Measurements from ENCODE around the gene FBXL14. TPM values are rescaled to one million over a fixed set of nuclear protein-coding genes. Genes with fewer than 3 reads are reported as not detected.
"Not testable (repeated sequence)": the region's sequence is repeated elsewhere in the genome, so short reads cannot be mapped to it uniquely, and the experiment has no call there.

FBXL14 gene
- total RNA-seq, 1 experiment from 2014 or later: 4.0 TPM

DNA sequence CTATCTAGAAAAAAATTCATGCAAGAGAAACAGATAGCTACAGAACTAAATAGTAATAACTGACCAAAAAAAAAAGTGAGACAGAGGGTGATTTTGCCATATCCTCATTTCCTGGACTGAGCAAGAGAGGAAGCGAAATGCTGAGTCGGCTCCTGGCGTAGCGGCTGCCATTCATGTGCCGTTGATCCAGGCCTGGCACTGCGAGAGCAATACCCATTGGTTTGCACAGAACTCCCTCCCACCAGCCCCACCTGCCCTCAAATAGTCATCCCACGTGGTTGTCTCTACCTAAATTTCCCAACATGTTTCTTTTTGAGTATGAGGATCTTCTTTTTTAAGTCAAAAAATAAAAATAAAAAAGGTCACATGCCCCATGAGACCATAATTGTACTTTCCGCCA is 25.2 kb upstream of the FBXL14 start:
- DNase-seq (ENCODE audit: low read depth): peak; percentile 42

DNA sequence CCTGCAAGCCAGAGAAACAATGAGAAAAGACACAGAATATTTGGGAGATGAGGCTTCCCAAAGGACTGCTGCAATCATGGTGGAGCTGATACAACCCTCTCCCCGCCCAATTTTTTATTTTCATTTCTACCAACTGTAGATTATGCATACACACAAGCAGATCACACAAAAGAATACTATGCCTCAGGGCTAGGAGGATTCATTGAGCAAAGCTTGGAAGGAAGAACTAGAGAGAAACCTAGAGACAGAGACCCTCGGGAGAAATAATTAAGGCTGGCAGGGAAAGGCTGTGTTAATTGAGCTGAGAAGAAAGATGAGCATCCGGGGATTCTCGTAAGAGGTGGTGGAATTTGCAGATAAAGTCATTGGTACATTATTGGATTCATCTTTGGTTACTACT is 24.8 kb upstream of the FBXL14 start:
- no peak for DNase-seq (ENCODE audit: low read depth)

DNA sequence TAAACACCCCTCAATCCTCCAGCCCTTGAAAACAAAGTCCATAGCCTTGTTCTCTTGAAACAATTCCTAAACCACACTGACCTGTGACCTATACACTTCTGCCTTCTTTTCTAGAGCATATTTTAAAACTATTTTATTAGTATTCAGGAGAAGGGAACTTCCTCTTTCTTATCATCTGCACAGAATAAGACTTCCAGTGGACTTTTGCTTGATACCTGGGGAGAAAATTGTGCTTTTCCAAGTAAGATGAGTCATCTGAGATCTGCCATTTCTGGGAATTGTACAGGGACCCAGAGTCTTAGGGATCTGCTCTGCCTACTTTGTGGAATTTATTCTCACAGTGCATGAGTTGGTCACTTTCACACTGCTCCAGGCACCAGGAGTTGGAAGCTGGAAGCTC is 24.1 kb upstream of the FBXL14 start:
- DNase-seq (ENCODE audit: low read depth): peak; percentile 52

DNA sequence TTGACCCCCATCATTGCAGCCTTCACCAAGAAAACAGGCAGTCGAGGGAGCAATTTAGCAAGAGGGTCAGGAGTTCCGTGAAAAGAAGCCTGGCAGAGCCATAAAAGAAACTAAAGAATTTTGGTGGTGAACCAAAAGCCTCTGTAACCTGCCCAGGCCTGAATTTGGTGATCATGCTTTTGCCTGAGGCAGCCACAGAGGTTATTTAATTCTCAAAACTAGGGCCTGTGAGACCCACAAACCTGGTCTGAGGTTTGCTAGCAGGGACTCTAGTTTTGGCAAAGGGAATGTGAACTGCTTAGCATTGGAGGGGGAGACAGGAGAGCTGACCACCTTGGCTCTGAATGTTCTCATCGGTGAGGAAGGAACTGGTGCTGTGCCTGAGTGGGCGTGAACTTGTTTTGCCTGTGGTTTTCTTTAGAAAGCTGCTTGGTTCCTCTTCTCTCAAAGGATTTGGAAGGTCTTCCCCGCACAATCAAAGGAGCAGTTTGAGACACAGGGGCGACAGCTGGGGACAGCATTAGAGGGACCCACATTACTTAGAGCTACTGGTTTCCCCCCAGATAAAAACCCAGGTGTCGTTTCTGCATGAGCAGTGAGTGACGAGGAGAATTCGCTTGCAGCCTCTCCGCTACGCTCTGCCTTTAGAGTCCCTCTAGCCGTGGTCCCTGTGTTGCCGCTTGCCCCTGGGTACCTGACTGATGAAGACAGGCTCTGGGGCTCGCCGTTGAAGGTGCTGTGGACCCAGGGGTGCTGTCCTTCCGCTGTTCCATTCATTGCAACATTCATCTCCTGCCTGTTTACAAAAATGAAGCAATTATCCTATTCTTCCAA is 22.1 kb upstream of the FBXL14 start:
- DNase-seq (ENCODE audit: low read depth): peak; percentile 52

DNA sequence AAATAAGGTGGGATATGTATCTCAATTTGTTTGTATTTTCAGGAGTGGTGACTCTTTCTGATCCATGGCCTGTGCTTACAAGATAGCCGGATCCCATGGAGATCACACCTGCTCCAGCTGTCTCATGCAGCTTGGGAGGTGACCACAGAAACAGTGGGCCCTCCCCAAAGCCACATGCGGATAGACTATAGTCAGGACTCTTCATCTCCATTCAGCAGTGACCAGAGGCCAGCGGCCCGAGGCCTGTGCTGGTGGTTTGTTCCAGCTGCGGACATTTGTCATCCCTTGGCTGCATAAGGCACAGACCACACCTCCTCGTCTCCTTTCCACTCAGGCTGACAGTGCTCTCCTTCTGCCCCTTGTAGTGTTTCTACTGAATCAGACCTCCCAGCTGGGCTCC is 20.0 kb upstream of the FBXL14 start:
- DNase-seq (ENCODE audit: low read depth): no peak

DNA sequence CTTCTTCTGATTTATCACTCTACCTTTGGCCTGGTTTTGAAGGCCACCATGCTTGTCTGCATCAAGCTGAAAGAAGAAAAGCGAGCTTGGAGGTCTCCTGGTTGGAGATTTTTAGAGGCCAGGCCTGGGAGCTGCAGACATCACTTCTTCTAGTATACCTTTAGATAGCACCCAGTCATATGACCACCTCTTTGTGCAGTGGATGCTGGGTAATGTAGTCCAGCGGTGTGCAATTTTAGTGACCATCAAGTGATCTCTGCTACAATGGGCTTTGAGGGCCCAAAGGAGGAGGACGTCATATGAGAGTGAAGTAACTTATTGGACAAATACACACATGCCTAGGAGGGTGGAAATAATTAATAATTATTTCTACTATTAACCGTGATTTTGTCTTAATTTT is 19.5 kb upstream of the FBXL14 start:
- no peak for DNase-seq (ENCODE audit: low read depth)

DNA sequence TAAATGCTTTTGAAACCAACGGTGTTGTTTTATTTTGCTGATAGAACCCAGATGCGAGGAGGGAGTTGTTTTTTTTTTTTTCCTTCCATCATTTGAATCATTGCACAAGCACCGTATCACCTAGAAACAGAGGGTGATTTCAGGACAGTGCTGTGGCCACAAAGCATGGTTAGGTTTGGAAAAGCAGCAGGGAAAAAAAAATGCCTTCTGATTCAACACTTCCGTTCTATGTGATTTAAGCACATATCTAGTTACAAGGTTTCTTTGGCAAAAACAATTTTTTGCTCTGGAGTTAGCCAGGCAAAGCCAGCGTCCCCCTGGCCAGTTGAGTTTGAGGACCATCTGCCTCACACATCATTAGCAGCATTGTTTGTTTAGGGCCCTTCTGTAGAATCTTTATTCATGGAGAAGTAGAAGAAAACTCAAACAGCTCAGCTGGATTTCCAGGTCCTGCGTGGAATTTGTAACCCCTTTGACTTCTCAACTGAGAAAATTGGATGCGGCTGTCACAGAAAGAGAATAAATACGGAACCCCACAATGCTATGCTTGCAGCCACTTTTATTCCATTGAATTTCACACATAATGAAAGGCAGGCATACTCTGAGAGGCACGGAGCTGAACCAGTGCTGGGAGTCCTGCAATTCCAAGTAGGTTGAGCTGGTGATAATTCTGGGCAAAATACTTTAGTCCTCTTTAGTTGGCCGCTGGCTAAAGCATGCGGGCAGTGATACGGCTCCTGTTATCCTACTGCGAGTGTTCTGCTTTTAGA is 17.6 kb upstream of the FBXL14 start:
- DNase-seq (ENCODE audit: low read depth): peak; percentile 90

DNA sequence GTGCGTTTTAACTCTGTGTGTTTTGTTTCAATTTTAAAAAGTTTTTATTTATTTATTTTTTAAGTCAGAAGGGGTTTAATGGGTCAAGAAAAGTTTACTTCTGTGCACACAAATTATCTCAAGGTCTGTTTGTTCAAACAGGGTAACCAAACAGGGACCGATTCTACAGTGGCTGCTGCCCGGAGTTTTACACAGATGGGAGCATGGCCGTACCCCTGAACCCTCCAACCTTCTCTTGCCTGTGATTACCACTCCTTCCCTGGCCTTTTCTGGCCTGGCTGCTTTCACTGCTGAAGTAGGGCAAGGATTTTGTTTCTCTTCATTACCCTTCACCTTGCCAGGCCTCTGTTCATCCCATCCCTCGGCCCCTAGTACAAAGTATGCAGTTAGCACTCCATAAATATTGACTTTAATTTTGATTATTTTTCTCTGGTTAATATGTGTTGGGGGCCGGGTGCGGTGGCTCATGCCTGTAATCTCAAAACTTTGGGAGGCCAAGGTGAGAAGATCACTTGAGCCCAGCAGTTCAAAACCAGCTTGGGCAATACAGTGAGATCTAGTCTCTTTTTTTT is 15.8 kb upstream of the FBXL14 start:
- DNase-seq (ENCODE audit: low read depth): no peak

DNA sequence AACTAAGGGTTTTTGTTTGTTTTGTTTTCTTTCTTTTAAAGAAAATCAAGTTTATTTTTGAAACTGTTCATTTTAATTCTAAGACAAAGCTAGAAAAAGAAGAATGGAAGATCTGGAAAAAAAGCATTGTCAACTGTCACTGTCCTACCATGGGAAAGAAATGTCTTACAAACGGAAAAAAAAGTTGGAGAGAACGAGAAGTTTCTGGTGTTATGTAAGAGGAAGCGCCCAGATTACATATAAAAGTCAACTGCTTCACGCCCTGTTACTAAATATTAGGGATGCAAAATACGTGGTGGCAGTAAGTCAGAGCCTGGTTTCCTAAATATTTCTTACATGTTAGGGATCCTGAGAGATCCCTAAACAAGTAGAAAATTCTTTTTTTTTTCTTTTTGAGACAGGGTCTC is 14.3 kb upstream of the FBXL14 start:
- DNase-seq (ENCODE audit: low read depth): no peak

DNA sequence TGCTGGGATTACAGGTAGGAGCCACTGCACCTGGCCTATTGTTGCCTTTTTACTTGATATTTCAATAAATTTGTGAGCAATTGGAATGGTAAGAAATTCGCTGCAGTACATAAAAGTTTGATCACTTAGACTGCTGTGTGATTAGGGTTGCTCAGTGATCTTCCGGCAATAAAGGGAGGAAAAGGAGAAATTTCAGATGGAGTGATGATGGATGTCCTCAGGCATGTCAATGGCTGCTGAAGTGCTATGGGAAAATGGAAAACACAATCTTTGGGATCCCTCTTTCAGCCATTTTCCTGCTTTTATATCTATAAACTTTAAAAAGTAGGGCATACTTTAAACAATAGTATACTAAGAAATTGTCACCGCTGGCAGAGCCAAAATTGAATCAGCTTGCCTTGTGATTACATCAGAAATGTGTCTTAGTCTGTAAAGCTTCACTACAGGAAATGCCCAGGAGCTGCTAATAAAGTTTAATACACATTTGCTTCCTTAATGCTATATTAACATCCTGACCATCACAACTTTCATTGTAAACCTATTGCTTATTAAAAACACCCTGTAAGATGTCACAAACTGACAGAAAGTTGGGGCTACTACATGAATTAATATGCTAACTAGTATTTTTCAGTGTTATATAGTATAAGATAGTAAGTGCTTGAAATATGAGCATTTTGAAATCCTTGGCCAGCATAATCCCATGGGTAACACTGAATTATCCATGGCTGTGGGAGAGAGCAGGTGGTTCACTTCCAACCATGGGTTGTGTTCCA is 13.7 kb upstream of the FBXL14 start:
- no peak for DNase-seq (ENCODE audit: low read depth)

DNA sequence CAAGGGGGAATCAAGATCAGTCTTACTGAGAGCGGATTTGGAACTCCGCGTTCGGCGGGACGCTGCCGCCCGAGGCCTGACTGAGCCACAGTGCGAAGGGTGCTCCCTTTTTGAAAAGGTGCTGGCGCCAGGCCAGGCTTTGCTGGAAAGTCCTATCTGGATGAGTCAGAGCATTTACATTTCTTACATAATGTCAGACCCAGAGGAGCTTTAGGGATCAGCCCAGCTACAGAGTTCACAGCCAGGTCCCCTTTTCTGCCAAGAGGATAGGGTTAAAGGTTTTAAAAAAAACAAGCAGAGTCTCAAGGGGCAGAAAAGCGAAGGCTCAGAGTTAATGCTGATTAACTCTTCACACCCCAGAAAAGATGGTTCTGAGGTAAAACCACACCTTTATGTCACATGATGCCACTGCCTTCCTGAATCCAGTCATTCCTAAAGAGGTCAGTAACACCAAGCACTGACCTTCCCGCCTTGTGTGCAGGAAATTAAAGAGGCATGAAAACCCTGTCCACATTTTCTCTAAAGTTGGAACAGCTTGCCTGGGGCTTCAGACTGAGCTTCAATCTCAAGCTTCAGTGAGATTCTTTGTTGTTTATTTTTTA is 11.7 kb upstream of the FBXL14 start:
- peak; percentile 93 for DNase-seq (ENCODE audit: low read depth)

DNA sequence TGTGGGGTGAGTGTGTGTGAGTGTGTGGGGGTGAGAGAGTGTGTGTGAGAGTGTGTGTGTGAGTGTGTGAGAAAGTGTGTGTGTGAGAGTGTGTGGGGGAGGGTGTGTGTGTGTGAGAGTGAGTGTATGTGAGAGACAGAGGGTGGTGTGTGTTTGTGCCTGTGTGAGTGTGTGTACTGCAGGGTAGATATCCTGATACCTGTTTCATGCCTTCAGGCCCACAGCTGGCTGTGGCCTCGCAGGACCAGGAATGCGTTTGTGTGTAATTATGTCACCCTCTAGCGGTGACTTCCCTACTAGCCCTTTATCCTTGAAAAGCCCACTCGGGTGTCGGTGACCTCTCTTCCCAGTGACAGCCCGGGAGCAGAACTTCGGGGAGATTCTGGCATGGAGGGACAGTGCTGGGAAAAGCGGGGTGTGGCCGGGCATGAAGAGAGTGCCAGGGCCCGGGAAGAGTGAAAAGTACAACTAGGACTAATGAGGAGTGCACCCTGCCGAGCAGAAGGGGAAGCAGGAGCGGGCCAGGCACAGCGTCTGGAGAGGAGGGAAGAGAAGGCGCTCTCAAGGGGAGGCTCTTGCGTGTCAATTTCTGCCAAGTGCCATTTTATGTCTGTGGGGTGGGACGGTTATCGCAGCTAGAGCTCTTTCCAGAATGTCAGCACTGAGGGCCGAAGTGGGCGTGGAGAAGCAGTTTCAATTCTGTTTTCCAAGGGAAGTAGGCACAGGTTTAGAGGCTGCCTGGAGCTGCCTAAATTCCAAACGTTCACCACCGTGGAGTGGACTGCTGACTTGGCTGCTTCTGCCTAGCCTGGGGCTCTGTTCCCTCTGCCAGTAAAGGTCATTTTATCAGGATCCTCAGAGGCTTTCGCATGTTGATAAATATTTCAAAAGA is 11.0 kb upstream of the FBXL14 start:
- peak; percentile 82 for DNase-seq (ENCODE audit: low read depth)

DNA sequence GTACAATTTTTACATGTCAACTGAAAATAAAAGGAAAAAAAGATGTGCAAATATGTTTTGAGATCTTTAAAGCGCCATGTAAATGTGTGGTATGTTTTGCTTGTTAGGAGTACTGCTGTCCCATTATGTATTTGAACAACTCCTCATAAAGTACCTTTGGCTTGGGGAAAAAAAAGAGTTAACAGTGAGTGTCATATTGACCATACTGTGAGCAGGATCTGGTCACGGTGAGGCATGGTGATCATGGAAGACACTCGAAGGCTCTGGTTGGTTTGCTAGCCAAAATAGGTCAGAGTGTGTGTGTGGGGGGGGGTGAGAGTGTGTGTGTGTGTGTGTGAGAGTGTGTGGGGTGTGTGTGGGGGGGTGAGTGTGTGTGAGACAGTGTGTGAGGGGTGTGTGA is 10.1 kb upstream of the FBXL14 start:
- no peak for DNase-seq (ENCODE audit: low read depth)

DNA sequence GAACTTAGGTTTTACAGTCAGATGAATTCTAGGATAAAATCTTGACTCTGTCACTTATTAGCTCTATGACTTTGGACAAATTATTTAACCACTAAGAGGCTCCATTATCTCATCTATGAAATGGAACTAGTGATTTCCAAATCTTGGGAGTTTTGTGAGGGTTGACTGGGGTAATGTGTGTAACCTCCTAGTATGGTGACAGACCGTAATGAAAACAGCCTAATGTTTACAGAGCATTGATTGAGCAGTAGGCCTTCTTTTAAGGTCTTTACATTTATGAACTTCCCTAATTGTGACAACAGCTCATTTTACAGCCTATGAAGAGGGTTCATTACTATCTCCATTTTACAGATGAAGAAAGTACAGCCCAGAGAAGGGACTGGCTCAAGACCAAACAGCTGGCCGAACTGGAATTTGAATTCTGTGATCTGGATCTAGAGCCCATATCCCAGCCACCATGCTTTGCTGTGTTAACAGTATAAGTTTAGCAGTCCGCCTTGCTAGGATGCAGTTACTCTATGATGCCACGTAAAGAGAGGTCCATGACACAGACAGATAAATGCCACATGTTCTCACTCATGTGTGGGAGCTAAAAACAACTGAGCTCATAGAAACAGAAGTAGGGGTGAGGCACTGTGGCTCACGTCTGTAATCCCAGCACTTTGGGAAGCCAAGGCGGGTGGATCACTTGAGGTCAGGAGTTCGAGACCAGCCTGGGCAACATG is 9.1 kb upstream of the FBXL14 start:
- DNase-seq (ENCODE audit: low read depth): no peak

DNA sequence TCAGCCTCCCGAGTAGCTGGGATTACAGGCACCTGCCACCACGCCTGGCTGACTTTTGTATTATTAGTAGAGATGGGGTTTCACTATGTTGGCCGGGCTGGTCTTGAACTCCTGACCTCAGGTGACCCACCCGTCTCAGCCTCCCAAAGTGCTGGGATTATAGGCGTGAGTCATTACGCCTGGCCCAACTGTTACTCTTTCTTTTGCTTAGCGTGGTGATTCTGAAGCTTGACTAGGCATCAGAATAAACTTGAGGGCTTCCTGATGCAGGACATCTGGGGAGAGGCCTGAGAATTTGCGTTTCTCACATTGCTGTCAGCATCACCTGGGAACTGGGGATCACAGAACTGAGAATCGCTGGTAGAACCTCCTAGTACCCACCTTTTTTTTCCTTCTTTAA is 8.3 kb upstream of the FBXL14 start:
- DNase-seq (ENCODE audit: low read depth): not testable (repeated sequence)

DNA sequence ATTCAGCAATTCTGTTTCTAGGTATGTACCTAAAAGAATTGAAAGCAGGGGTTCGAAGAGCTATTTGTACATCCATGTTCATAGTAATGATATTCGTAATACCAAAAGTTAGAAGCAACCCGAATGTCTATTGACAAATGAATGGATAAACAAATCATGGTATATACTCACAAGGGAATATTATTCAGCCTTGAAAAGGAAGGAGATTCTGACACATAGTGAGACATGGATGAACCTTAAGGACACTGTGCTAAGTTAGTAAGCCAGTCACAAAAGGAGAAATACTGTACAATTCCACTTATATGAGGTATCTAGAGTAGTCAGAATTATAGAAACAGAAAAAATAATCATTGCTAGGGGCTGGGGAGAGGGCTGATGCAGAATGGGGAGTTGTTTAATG is 4.4 kb upstream of the FBXL14 start:
- no peak for DNase-seq (ENCODE audit: low read depth)

DNA sequence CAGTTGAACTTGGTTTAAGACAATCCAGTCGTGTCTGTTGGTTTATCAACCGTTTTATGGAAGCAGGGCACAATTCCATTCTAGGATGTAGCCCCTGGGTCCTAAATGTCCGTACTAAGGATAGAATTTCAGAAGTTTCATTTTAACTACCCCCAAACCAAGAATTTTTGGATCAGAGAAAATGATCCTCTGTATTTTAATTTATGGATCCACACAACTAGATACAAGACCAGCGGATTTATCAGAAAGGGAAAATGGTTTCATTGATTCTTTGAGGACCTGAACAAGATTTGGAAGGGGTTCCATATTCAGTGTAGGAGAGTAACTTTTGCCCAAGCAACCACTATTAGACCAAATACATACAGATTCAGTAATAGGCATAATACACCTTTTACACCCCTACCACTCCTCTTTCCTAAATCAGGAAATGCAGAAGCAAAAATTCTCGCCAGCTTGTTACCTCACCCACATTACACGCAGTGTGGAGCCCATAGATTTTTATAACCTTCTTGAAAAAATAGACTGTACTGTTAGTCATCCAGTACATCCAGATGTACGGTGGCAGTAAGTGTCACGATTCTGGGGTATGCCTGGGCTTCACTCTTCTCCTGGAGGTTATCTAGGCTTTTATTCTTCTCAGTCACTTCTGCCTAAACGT is 1.4 kb upstream of the FBXL14 start:
- DNase-seq (ENCODE audit: low read depth): peak; percentile 38

DNA sequence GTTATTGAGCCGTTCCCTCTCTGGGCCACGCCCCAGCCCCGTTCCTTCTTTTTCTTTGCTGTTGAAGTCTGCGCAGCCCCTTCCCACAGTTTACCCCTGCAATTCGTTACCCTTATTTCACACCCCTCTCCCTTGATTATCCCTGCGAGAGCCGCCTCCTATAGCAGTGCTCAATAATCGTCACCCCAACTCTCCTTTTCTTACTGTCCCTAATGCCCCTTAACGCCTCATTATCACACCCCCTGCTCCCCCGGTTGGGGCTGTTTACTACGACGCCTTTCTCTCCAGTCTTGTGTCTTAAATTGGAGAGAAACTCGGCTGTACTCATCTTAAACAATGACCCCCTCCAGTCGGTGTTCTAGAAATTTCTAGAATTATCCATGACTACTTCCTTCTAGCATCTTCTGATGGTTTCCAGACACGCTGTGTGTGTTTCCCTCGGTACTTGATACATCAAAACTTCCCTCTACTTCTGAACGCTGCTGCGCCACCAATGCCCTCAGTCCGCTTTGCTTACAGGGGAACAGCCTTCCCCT is 713 bp upstream of the FBXL14 start:
- DNase-seq (ENCODE audit: low read depth): no peak

DNA sequence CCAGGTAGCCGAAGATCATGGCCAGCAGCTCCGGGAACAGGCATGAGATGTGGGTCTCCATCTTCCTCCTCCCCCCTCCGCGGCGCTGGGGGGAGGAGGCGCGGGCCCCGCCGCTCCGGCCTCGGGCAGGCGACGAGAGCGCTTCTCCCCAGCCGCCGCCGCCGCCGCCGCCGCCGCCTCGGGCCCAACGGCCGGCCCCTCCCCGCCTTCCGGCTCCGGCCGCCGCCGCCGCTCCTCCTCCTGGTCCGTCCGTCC is 448 bp downstream of the FBXL14 start:
- no peak for DNase-seq (ENCODE audit: low read depth)

Data from RPMI7951 (cell line).